A549 treated with AZD9567 at 1 μM for 4 hours (cell line): ENCODE data around the gene VTCN1. TPM values are rescaled to one million over a fixed set of nuclear protein-coding genes. Genes with fewer than 3 reads are reported as not detected.

Source experiments
- total RNA-seq: library from RNA; stranded (reverse); fragments of 200-300 nt; extraction: Qiagen RNA extraction; gene quantifications from 5 replicates; pipeline ENCODE4 v1.2.3, GENCODE V29; 2022; ENCODE audit not compliant: insufficient read depth

VTCN1 gene, protein sequence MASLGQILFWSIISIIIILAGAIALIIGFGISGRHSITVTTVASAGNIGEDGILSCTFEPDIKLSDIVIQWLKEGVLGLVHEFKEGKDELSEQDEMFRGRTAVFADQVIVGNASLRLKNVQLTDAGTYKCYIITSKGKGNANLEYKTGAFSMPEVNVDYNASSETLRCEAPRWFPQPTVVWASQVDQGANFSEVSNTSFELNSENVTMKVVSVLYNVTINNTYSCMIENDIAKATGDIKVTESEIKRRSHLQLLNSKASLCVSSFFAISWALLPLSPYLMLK
- total RNA-seq = 0.03 to 0.13 TPM (median 0.11 TPM) in 4 of 5 replicates, not detected in the other

DNA sequence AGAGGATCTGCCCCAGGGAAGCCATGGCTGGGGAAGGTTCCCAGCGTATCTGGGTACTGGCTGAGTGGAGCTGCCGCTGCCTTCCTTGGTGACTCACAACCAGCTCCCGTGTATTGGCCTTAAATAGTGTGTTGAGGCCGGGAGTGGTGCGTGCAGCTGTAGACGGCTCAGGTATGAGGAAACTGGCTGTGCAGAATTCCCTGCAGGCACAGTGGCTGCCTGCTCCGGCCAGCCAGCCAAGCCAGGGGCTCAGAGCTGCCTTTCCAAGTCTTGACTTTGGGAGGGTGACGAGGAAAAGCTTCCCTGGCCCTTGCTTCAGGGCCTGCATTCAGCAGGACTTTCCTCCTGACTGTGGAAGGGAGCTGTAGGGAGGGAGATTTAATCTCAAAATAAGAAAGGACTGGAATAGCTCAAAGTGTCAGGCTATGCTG is at the start of gene VTCN1:
Gene VTCN1 (minus strand): TSS at position 97 of the 431 bp plus-strand sequence. CDS start 72 bp downstream, at position 25.

GRCh38 chr1:117121589-117122329 is 89.0 kb downstream of the VTCN1 start, which contains the start of gene TRIM45:
Gene TRIM45, minus strand, starts transcription at chr1:117121749. Its CDS starts 548 bp downstream, at chr1:117121201.

Other genes with a start within 250 kb of the VTCN1 start
- 0.10 to 0.22 TPM (median 0.15 TPM) in 4 of 5 replicates, not detected in the other for gene CD101, start 209.2 kb downstream of the VTCN1 start, total RNA-seq
- gene TTF2, start 150.6 kb downstream of the VTCN1 start, total RNA-seq = 10.8 to 23.6 TPM (median 21.5 TPM) in 5 replicates
- gene TRIM45, start 89.2 kb downstream of the VTCN1 start, total RNA-seq = 0.92 to 1.5 TPM (median 1.3 TPM) in 5 replicates
- gene MAN1A2, start 156.5 kb upstream of the VTCN1 start, total RNA-seq = 5.9 to 14.5 TPM (median 8.1 TPM) in 5 replicates